Cardiac fibroblast (primary cell): ENCODE results near the gene ERI2.
"Not testable (repeated sequence)": the region's sequence is repeated elsewhere in the genome, so short reads cannot be mapped to it uniquely, and the experiment has no call there.

Source experiments
- DNase-seq, 2 donors: peaks; one replicate each; pipeline versions ENCODE4 v3.0.0 to v3.0.0-alpha.2; 2010; ENCODE audit warnings: low read depth in 2 of 2
- H3K4me3 ChIP-seq, 2 donors: replicated peaks in 1 of 2; 1 replicate in 1 of 2; 2 replicates in 1 of 2; pipeline ENCODE4 v1.5.1; 2011; ENCODE audit warnings: low read depth in 2 of 2, low read length in 2 of 2, mild to moderate bottlenecking in 2 of 2, moderate library complexity in 1 of 2
- CTCF ChIP-seq: IDR thresholded peaks from one replicate; pipeline ENCODE4 v1.5.1; 2011; ENCODE audit warnings: low read depth, mild to moderate bottlenecking, low read length, inconsistent platforms

ERI2 gene

GRCh38 chr16:20821682-20822081 is 15.4 kb upstream of the ERI2 start:
- H3K4me3 ChIP-seq: no peak overlapping the region
- TF ChIP-seq CTCF: no peak
- DNase-seq: no peak

GRCh38 chr16:20818929-20819585 is 12.8 kb upstream of the ERI2 start:
- TF ChIP-seq CTCF: no peak
- H3K4me3 ChIP-seq: no peak overlapping the region
- no peak for DNase-seq

GRCh38 chr16:20814784-20815183 is 8.5 kb upstream of the ERI2 start:
- no peak overlapping the region for H3K4me3 ChIP-seq
- peak in 1 of 2 donors; percentile 3 for DNase-seq
- no peak for TF ChIP-seq CTCF

GRCh38 chr16:20812510-20812909 is 6.2 kb upstream of the ERI2 start:
- no peak for DNase-seq
- no peak for TF ChIP-seq CTCF
- no peak overlapping the region for H3K4me3 ChIP-seq

GRCh38 chr16:20811889-20812439 is 5.7 kb upstream of the ERI2 start:
- no peak overlapping the region for H3K4me3 ChIP-seq
- TF ChIP-seq CTCF: no peak
- no peak for DNase-seq

- H3K4me3 ChIP-seq: no peak overlapping the region
- TF ChIP-seq CTCF: no peak
Observed at GRCh38 chr16:20807862-20808261, 1.6 kb upstream of the ERI2 start.

GRCh38 chr16:20805684-20806167 is 546 bp downstream of the ERI2 start:
- H3K4me3 ChIP-seq: peak overlapping the region; percentile 86 to 89
- DNase-seq: not testable (repeated sequence)

More at GRCh38 chr16:20807862-20808261, 1.6 kb upstream of the ERI2 start:
- DNase-seq: no peak
